SU-DHL-6 (cell line): ENCODE measurements around the gene SMDT1.

ENCODE experiments used
- H2AFZ ChIP-seq: fragments of 200-600 bp; sonication (generic); 2 replicates; pipeline ENCODE4 v1.6.1; 2014; ENCODE audit warnings: low read depth, mild to moderate bottlenecking, moderate library complexity, mixed read lengths, antibody characterized with exemption, low read length; ENCODE audit not compliant: severe bottlenecking
- H3F3A ChIP-seq: fragments of 200-600 bp; shearing (Covaris generic); 2 replicates; pipeline ENCODE4 v1.6.0; 2016; ENCODE audit warnings: antibody characterized with exemption, mild to moderate bottlenecking; ENCODE audit not compliant: insufficient read depth
- H3K27ac ChIP-seq: fragments of 200-600 bp; sonication (generic); 2 replicates; pipeline ENCODE4 v1.5.1; 2016; ENCODE audit warnings: low read depth, mild to moderate bottlenecking, low read length, moderate library complexity, mixed read lengths
- H3K27me3 ChIP-seq: fragments of 200-600 bp; sonication (generic), shearing (Covaris generic); 2 replicates; pipeline ENCODE4 v1.6.0; 2014; ENCODE audit warnings: mild to moderate bottlenecking, low read length
- H3K36me3 ChIP-seq: fragments of 200-600 bp; sonication (generic); 2 replicates; pipeline ENCODE4 v1.6.1; 2014; ENCODE audit warnings: mild to moderate bottlenecking, low read length, mixed read lengths
- H3K4me2 ChIP-seq: fragments of 300-600, 200-600 bp; shearing (Covaris generic), sonication (generic); 2 replicates; pipeline ENCODE4 v1.6.0; 2014; ENCODE audit warnings: low read length, low read depth, mild to moderate bottlenecking; ENCODE audit not compliant: poor library complexity, severe bottlenecking
- H3K4me3 ChIP-seq: fragments of 200-600 bp; sonication (generic); 2 replicates; pipeline ENCODE4 v1.5.1; 2014; ENCODE audit warnings: antibody characterized with exemption, low read length, mild to moderate bottlenecking, mixed read lengths; ENCODE audit not compliant: insufficient read depth, poor library complexity, severe bottlenecking
- H3K79me2 ChIP-seq: fragments of 200-600 bp; sonication (generic); 2 replicates; pipeline ENCODE4 v1.6.1; 2014; ENCODE audit warnings: mild to moderate bottlenecking, low read length, moderate library complexity; ENCODE audit not compliant: insufficient read depth
- H3K9ac ChIP-seq: fragments of 200-600 bp; sonication (generic); 2 replicates; pipeline ENCODE4 v1.7.0; 2014; ENCODE audit warnings: mild to moderate bottlenecking, low read length
- H3K9me2 ChIP-seq: fragments of 200-600 bp; sonication (generic); replicated peaks from 2 replicates; pipeline ENCODE4 v1.6.1; 2014; ENCODE audit warnings: low read length; ENCODE audit not compliant: insufficient read depth
- H3K9me3 ChIP-seq: fragments of 200-600 bp; sonication (generic); 2 replicates; pipeline ENCODE4 v1.6.1; 2014; ENCODE audit warnings: low read length, mixed read lengths; ENCODE audit not compliant: insufficient read depth
- H4K20me1 ChIP-seq: fragments of 200-600 bp; sonication (generic); 2 replicates; pipeline ENCODE4 v1.6.1; 2014; ENCODE audit warnings: low read depth, mild to moderate bottlenecking, antibody characterized with exemption, low read length, moderate library complexity, mixed read lengths
- EZH2phosphoT487 ChIP-seq: fragments of 200-600 bp; sonication (generic), shearing (Covaris generic); conservative IDR thresholded peaks from 2 replicates; pipeline ENCODE4 v1.6.1; 2018; ENCODE audit warnings: mild to moderate bottlenecking, antibody characterized with exemption, low read length, moderate library complexity, mixed read lengths
- TF ChIP-seq, protein P1 (sequence below): fragments of 200-600 bp; sonication (generic); IDR thresholded peaks from one replicate; pipeline ENCODE4 v1.5.1; 2017; ENCODE audit warnings: antibody characterized with exemption, mild to moderate bottlenecking, low read length, moderate library complexity; ENCODE audit not compliant: insufficient read depth, poor library complexity, severe bottlenecking

Gene SMDT1, protein sequence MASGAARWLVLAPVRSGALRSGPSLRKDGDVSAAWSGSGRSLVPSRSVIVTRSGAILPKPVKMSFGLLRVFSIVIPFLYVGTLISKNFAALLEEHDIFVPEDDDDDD

DNA sequence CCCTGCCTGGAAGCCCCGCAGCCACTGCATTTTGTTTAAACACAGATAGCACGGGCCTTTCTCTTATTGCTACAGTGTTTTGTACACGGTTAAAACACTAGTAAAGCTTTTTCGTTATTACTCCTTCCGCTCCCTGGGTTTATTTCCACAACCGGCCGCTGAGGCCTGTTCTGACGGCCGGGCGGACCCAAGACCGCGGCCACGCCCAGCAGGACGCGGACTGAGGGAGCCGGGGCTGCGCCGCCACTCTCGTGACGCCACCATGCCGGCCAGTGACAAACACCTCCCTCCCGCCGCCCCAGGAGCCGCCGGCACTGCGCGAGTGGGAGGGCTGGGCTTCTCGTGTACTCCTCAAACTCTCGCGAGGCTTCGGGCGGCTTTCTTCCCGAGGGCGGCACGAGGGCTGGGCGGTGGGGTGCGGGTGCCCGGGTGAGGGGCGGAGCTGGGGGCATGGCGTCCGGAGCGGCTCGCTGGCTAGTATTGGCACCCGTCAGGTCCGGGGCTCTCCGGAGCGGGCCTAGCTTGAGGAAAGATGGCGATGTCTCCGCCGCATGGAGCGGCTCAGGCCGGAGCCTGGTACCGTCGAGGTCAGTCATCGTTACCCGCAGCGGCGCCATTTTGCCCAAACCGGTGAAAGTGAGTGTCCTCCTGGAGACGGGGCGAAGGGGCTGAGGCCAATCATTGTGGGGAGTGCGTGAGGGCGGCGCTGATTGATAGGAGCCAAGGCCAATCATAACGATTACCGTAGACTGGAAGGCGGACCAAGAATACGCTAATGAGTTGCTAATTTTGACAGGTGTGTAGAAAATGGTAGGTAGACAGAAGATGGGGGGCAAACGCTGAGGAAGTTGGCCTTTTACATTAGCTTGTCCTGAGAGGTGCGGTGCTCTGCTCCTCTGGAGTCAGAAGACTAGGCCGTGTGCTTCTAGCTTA lies at the start of gene SMDT1:
Gene SMDT1 (plus strand): TSS at position 382 of the 933 bp plus-strand sequence. CDS start 69 bp downstream, at position 451.
- peak within 1 kb of the TSS; percentile 75 for H3K4me3 ChIP-seq
- peak within 1 kb of the TSS; percentile 80 for H3K9ac ChIP-seq
- H3K79me2 ChIP-seq, result peaks cover 31% of the 10 kb centered on the region
- TF ChIP-seq, protein P1, sequence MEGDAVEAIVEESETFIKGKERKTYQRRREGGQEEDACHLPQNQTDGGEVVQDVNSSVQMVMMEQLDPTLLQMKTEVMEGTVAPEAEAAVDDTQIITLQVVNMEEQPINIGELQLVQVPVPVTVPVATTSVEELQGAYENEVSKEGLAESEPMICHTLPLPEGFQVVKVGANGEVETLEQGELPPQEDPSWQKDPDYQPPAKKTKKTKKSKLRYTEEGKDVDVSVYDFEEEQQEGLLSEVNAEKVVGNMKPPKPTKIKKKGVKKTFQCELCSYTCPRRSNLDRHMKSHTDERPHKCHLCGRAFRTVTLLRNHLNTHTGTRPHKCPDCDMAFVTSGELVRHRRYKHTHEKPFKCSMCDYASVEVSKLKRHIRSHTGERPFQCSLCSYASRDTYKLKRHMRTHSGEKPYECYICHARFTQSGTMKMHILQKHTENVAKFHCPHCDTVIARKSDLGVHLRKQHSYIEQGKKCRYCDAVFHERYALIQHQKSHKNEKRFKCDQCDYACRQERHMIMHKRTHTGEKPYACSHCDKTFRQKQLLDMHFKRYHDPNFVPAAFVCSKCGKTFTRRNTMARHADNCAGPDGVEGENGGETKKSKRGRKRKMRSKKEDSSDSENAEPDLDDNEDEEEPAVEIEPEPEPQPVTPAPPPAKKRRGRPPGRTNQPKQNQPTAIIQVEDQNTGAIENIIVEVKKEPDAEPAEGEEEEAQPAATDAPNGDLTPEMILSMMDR, result no peak
- TF ChIP-seq EZH2phosphoT487, result no peak
- peaks cover 6% of the 10 kb centered on the region for H3K36me3 ChIP-seq
- no peaks in the 10 kb centered on the region for H3K9me3 ChIP-seq
- H3K4me2 ChIP-seq, result peak within 1 kb of the TSS; percentile 94
- H3K9me2 ChIP-seq, result no peaks in the 10 kb centered on the region
- no peaks in the 10 kb centered on the region for H3F3A ChIP-seq
- no peaks in the 10 kb centered on the region for H4K20me1 ChIP-seq
- H3K27me3 ChIP-seq, result no peaks in the 10 kb centered on the region
- H3K27ac ChIP-seq, result peak within 1 kb of the TSS; percentile 77
- H2AFZ ChIP-seq, result peak within 1 kb of the TSS; percentile 72

DNA sequence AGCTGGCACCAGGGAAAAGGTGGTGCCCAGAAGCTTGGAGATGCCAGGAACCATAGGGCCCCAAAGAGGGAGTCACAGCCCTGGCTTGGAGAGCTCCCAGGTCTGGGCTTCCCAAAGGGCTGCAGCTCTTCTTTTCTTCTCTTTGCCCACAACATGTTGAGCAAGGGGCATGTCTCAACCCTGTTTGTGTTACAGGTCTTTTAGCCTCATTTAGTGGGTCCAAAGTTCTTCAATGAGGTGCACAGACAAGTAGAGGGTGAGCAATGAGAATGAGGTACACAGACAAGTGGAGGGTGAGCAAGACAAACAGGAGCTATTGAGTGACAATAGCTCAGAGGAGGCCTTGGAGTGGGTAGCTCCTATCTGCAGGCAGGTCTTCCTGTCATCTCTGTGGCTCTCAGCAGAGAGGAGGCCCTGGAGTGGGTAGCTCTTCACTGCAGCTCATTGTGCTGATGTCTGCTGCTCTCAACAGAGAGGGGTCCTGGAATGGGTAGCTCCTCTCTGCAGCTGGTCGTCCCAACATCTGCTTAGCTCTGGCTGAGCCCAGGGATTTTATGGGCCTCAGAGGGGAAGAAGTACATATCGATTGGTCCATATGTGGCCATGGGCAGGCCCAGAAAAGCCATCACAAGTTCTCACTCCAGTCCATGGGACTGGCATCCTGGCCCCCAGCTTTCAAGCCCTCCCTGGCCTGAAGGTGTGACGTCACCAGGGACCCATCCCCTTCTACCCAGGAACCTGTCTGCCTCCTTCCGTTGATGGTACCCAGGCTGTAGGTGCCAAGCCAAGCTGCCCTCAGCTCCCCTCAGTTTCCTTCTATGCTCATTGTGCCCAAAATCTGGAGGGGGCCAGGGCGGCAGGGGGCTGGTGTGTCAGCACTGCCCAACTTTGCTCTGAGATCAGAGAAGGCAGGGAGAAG lies 46.0 kb upstream of the SMDT1 start:
- Histone ChIP-seq H3K27ac (no peak overlapping the region), H3F3A (no peaks in the 10 kb centered on the region), H3K9ac (no peak overlapping the region), H3K4me2 (no peak overlapping the region), H3K4me3 (no peak overlapping the region), H3K27me3 (no peaks in the 10 kb centered on the region), H3K79me2 (no peaks in the 10 kb centered on the region), H3K36me3 (no peaks in the 10 kb centered on the region), H3K9me2 (no peaks in the 10 kb centered on the region), H4K20me1 (no peaks in the 10 kb centered on the region), H3K9me3 (peaks cover 13% of the 10 kb centered on the region; the same call in 1 of the 2 replicates), H2AFZ (no peak overlapping the region)
- TF ChIP-seq EZH2phosphoT487, result no peak
- TF ChIP-seq, protein P1, result no peak

DNA sequence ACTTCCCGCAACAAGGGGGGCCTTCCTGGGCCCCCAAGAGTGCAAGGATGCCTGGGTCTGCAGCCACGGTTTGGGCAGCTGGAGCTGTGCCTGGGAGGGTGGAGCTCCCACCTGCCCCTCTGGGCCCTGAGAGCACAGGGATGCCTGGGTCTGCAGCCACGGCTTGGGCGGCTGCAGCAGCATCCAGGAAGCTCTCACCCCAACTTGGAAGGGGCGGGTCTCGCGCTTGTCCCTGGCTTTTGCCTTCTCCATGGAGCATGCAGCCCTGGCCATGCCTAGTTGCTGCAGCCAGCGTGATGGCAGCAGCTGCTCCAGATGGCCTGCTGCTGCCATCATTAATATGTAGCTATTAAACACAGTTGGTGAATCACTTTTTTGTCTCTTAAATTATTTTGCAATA lies 44.2 kb upstream of the SMDT1 start:
- H3K4me3 ChIP-seq, result no peak overlapping the region
- H3K27ac ChIP-seq, result no peak overlapping the region
- no peaks in the 10 kb centered on the region for H3K36me3 ChIP-seq
- H3K9me3 ChIP-seq, result peaks cover 13% of the 10 kb centered on the region; the same call in 1 of the 2 replicates
- TF ChIP-seq, protein P1, result no peak
- no peak for TF ChIP-seq EZH2phosphoT487
- no peaks in the 10 kb centered on the region for H3K79me2 ChIP-seq
- no peak overlapping the region for H3K9ac ChIP-seq
- no peaks in the 10 kb centered on the region for H4K20me1 ChIP-seq
- H3K27me3 ChIP-seq, result no peaks in the 10 kb centered on the region
- no peak overlapping the region for H2AFZ ChIP-seq
- no peaks in the 10 kb centered on the region for H3K9me2 ChIP-seq
- H3K4me2 ChIP-seq, result no peak overlapping the region
- no peaks in the 10 kb centered on the region for H3F3A ChIP-seq
